Loucy (cell line): Measurements from ENCODE around the gene GAGE10.
A peak's percentile ranks its signal among the peaks of the same experiment; 100 is the strongest.
"Not testable (repeated sequence)": the region's sequence is repeated elsewhere in the genome, so short reads cannot be mapped to it uniquely, and the experiment has no call there.

ENCODE experiments used
- H2AFZ ChIP-seq: fragments of 200-600 bp; sonication (generic); 2 replicates; pipeline ENCODE4 v1.6.0; 2016; ENCODE audit warnings: antibody characterized with exemption, mild to moderate bottlenecking, low read length, moderate library complexity
- H3F3A ChIP-seq: fragments of 200-600 bp; 2 replicates; pipeline ENCODE4 v1.6.0; 2016; ENCODE audit warnings: antibody characterized with exemption, low read depth, mild to moderate bottlenecking
- H3K27me3 ChIP-seq: fragments of 200-600 bp; sonication (generic); 2 replicates; pipeline ENCODE4 v1.6.1; 2014; ENCODE audit warnings: low read length, mild to moderate bottlenecking; ENCODE audit not compliant: insufficient read depth, poor library complexity, severe bottlenecking
- H3K36me3 ChIP-seq: fragments of 200-600 bp; sonication (generic); 2 replicates; pipeline ENCODE4 v1.6.1; 2016; ENCODE audit warnings: low read length; ENCODE audit not compliant: insufficient read depth
- H3K4me1 ChIP-seq: fragments of 200-600 bp; sonication (generic); 2 replicates; pipeline ENCODE4 v1.5.1; 2014; ENCODE audit warnings: low read length, mild to moderate bottlenecking; ENCODE audit not compliant: insufficient read depth, poor library complexity, severe bottlenecking
- H3K4me2 ChIP-seq: fragments of 200-600 bp; sonication (generic); 2 replicates; pipeline ENCODE4 v1.6.0; 2014; ENCODE audit warnings: antibody characterized with exemption, low read length, low read depth, mild to moderate bottlenecking; ENCODE audit not compliant: poor library complexity, severe bottlenecking
- H3K4me3 ChIP-seq: fragments of 200-600 bp; sonication (generic); 2 replicates; pipeline ENCODE4 v1.5.1; 2014; ENCODE audit warnings: low read length, mild to moderate bottlenecking, mixed read lengths; ENCODE audit not compliant: poor library complexity, severe bottlenecking
- H3K79me2 ChIP-seq: fragments of 200-600 bp; sonication (generic); 2 replicates; pipeline ENCODE4 v1.6.1; 2014; ENCODE audit warnings: low read length; ENCODE audit not compliant: insufficient read depth
- H3K9ac ChIP-seq: fragments of 200-600 bp; sonication (generic); 2 replicates; pipeline ENCODE4 v1.6.0; 2014; ENCODE audit warnings: mild to moderate bottlenecking, low read depth, low read length, moderate library complexity; ENCODE audit not compliant: poor library complexity, severe bottlenecking
- H3K9me2 ChIP-seq: fragments of 200-600 bp; sonication (generic); replicated peaks from 2 replicates; pipeline ENCODE4 v1.6.1; 2016; ENCODE audit warnings: low read depth, low read length, mixed read lengths
- H3K9me3 ChIP-seq: fragments of 200-600 bp; sonication (generic); 2 replicates; pipeline ENCODE4 v1.6.1; 2014; ENCODE audit warnings: mild to moderate bottlenecking, antibody characterized with exemption, low read length, low read depth; ENCODE audit not compliant: insufficient read depth
- H4K20me1 ChIP-seq: fragments of 200-600 bp; sonication (generic); 2 replicates; pipeline ENCODE4 v1.6.0; 2014; ENCODE audit warnings: antibody characterized with exemption, low read length, mild to moderate bottlenecking; ENCODE audit not compliant: insufficient read depth, poor library complexity, severe bottlenecking
- CTCF ChIP-seq: fragments of 200-600 bp; sonication (generic); conservative IDR thresholded peaks from 2 replicates; pipeline ENCODE4 v1.5.1; 2014; ENCODE audit warnings: mild to moderate bottlenecking, antibody characterized with exemption, low read length
- EZH2phosphoT487 ChIP-seq: fragments of 200-600 bp; IDR thresholded peaks from 2 replicates; pipeline ENCODE4 v1.6.1; 2018; ENCODE audit warnings: antibody characterized with exemption, mild to moderate bottlenecking, moderate library complexity, borderline replicate concordance

GAGE10 gene

GRCh38 chrX:49300703-49301102 is 2.7 kb upstream of the GAGE10 start:
- Histone ChIP-seq H3K4me1 (no peaks in the 10 kb centered on the region), H3K27me3 (no peaks in the 10 kb centered on the region), H3K4me2 (no peak overlapping the region), H3K9ac (no peak overlapping the region), H3K9me3 (no peaks in the 10 kb centered on the region), H3K9me2 (no peaks in the 10 kb centered on the region), H3K4me3 (no peak overlapping the region), H3K36me3 (no peaks in the 10 kb centered on the region), H2AFZ (no peak overlapping the region), H3F3A (no peaks in the 10 kb centered on the region), H4K20me1 (no peaks in the 10 kb centered on the region), H3K79me2 (no peaks in the 10 kb centered on the region)
- TF ChIP-seq CTCF (no peak), EZH2phosphoT487 (no peak)

- not testable (repeated sequence) for H3K4me2 ChIP-seq, H3K9me2 ChIP-seq, H3K4me3 ChIP-seq, H3K9me3 ChIP-seq, H3K27me3 ChIP-seq, H2AFZ ChIP-seq, H3K79me2 ChIP-seq, H3K4me1 ChIP-seq, H3K36me3 ChIP-seq, H4K20me1 ChIP-seq, H3F3A ChIP-seq, H3K9ac ChIP-seq
Measured at GRCh38 chrX:49307775-49308174, 4.3 kb downstream of the GAGE10 start.

GRCh38 chrX:49308604-49309269 is 5.3 kb downstream of the GAGE10 start:
- Histone ChIP-seq H3K9ac (no peak overlapping the region), H3K27me3 (no peaks in the 10 kb centered on the region), H4K20me1 (no peaks in the 10 kb centered on the region), H3K36me3 (no peaks in the 10 kb centered on the region), H3K4me3 (no peak overlapping the region), H3K9me2 (no peaks in the 10 kb centered on the region), H3K9me3 (no peaks in the 10 kb centered on the region), H3K4me2 (peak overlapping the region; percentile 44), H2AFZ (peak overlapping the region; percentile 81), H3F3A (no peaks in the 10 kb centered on the region), H3K79me2 (no peaks in the 10 kb centered on the region), H3K4me1 (no peaks in the 10 kb centered on the region)
- TF ChIP-seq CTCF (no peak), EZH2phosphoT487 (no peak)

- TF ChIP-seq CTCF = no peak
- TF ChIP-seq EZH2phosphoT487 = no peak
- H3K4me3 ChIP-seq = peak overlapping the region; percentile 35
Measured at GRCh38 chrX:49309401-49309981, 6.0 kb downstream of the GAGE10 start.

More at GRCh38 chrX:49309401-49309981, 6.0 kb downstream of the GAGE10 start:
- no peaks in the 10 kb centered on the region for H3K9me2 ChIP-seq
- H3F3A ChIP-seq = no peaks in the 10 kb centered on the region
- no peaks in the 10 kb centered on the region for H3K36me3 ChIP-seq
- no peaks in the 10 kb centered on the region for H3K9me3 ChIP-seq
- no peak overlapping the region for H3K9ac ChIP-seq
- no peaks in the 10 kb centered on the region for H3K27me3 ChIP-seq
- H3K4me2 ChIP-seq = peak overlapping the region; percentile 44
- H3K4me1 ChIP-seq = no peaks in the 10 kb centered on the region
- no peaks in the 10 kb centered on the region for H4K20me1 ChIP-seq
- no peaks in the 10 kb centered on the region for H3K79me2 ChIP-seq
- peak overlapping the region; percentile 81 for H2AFZ ChIP-seq
